ENCODE measurements around the gene NAT9. TPM values are rescaled to one million over a fixed set of nuclear protein-coding genes. Genes with fewer than 3 reads are reported as not detected.

NAT9 gene
- polyA plus RNA-seq, 2 of the 4 experiments (the other 2 are of a cell fraction), result 43.4 to 71.4 TPM

DNA sequence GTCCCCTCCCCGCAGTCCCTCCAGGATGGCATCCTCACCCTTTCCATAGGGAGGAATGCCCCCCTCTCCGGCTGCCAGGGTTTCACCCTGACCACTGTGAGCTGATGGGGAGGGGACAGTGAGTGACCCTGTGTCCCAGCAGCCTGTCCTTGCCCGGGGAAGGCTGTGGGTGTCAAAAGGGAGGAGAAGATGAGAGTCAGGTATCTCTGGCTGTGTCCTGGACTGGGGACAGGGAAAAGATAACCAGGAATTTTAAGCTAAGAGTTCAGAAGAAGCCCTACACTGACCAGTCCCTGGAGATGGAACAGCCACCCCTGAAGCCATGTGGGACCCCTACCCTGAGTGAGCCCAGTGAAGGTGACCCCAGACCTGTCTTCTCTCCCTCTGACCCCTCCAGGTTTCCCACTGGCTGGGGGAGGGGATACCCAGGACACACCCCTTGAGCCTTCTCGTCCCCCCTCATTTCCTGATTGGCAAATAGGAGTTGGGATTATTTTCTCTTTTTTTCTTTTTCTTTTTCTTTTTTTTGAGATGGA, 11.3 kb downstream of the NAT9 start (continued):
- TF ChIP-seq EHF (CRISPR knock-in tag; IDR thresholded peaks at IDR 0.05) (no peak), MAFK (IDR thresholded peaks at IDR 0.05; ENCODE audit: partially characterized antibody) (no peak), RCOR1 (IDR thresholded peaks at IDR 0.05; ENCODE audit: low read depth, low read length) (no peak), MYC (IDR thresholded peaks at IDR 0.05; ENCODE audit: borderline replicate concordance, low read length) (no peak), HOXB5 (CRISPR knock-in tag; IDR thresholded peaks at IDR 0.05) (no peak)
- TF ChIP-seq, protein P1, sequence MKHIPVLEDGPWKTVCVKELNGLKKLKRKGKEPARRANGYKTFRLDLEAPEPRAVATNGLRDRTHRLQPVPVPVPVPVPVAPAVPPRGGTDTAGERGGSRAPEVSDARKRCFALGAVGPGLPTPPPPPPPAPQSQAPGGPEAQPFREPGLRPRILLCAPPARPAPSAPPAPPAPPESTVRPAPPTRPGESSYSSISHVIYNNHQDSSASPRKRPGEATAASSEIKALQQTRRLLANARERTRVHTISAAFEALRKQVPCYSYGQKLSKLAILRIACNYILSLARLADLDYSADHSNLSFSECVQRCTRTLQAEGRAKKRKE (CRISPR knock-in tag; IDR thresholded peaks at IDR 0.05; ENCODE audit: low read depth), result no peak

DNA sequence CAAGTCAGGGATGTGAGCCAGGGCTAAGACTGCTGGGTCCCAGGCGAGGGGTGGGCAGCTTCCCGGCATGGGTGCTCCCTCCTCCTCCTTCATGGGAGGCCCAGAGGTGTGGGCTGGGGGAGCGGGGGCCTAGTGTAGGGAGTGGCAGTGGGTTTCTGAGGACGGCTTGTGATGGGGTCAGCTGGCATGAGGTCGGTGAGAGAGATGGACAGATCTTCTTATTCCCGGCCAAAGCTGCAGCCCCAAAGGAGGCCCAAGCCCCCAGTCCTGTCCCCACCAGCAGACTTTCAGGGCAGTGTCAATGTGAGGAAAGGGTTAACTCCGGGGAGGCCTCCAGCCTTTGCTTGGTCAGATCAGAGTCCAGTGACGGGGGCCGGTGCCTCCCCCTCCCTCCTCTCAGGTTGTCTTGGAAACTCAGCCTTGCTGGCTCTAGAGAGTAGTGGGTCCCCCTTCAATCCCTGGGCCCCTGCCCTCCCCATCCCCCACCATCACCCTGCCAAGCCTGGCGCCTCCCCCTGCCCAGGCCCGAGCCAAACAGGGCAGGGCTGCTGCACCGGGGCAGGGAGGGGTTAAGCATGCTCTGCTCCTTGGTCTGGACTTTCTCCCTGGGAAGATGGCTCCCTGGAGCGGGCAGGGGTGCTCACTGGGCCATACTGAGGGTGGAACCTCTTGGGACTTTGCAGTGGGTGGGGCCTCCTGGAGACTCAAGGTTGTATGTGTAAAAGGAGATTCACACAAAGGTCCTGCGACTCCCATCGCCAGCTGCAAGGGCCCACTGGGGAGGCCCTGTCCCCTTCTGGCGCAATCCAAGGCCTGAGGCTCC, 12.4 kb downstream of the NAT9 start:
- no peak for FAIRE-seq
- peak; percentile 27 to 73 for ATAC-seq
- TF ChIP-seq FOSL2 (IDR thresholded peaks at IDR 0.05) (no peak), FOSL2 (CRISPR knock-in tag; IDR thresholded peaks at IDR 0.05) (no peak), HOXB13 (CRISPR knock-in tag; IDR thresholded peaks at IDR 0.05; ENCODE audit: low read depth) (no peak), NPAS2 (CRISPR knock-in tag; IDR thresholded peaks at IDR 0.05; ENCODE audit: borderline replicate concordance) (no peak), HEYL (CRISPR knock-in tag; IDR thresholded peaks at IDR 0.05) (no peak), PHF8 (IDR thresholded peaks at IDR 0.05; ENCODE audit: borderline replicate concordance, low read depth) (no peak), POLR2AphosphoS2 (conservative IDR thresholded peaks at IDR 0.05; ENCODE audit: low read length) (no peak), MAZ (IDR thresholded peaks at IDR 0.05; ENCODE audit: borderline replicate concordance, low read depth, low read length) (no peak), EHF (CRISPR knock-in tag; IDR thresholded peaks at IDR 0.05) (no peak), ESRRA (IDR thresholded peaks at IDR 0.05; ENCODE audit: borderline replicate concordance, low read length) (no peak), SREBF2 (IDR thresholded peaks at IDR 0.05) (no peak), BCL3 (IDR thresholded peaks at IDR 0.05) (no peak), NR3C1 (IDR thresholded peaks at IDR 0.05) (no peak), JUN (IDR thresholded peaks at IDR 0.05) (no peak), TFCP2L1 (CRISPR knock-in tag; IDR thresholded peaks at IDR 0.05) (no peak), MAFK (IDR thresholded peaks at IDR 0.05; ENCODE audit: partially characterized antibody) (no peak), POLR2A (IDR thresholded peaks at IDR 0.05; ENCODE audit: low read length) (no peak), PBX3 (IDR thresholded peaks at IDR 0.05) (no peak), CEBPB (IDR thresholded peaks at IDR 0.05) (no peak), FOSB (CRISPR knock-in tag; IDR thresholded peaks at IDR 0.05) (no peak)
- TF ChIP-seq, protein P1 (CRISPR knock-in tag; IDR thresholded peaks at IDR 0.05; ENCODE audit: low read depth), result no peak
- CTCF ChIA-PET, result interaction anchor here (1.2 to 53.6 kb wide), 8 partner anchors 6 to 106 kb away, joined by 3 to 1302 read pairs (median 8); partner anchors contain the start of genes FDXR, GRIN2C, NAT9 and NHERF1
- peak in 1 of 2 experiments; percentile 70 for DNase-seq (ENCODE audit: low read depth in 1 of 2, low spot score in 1 of 2)
- Histone ChIP-seq H3K27ac (peak overlapping the region; percentile 54 to 79), H3K4me3 (no peak overlapping the region), H3K9me3 (no peaks in the 10 kb centered on the region), H3K4me2 (peak overlapping the region; percentile 66), H3K4me1 (peaks cover 67% of the 10 kb centered on the region)
- WGBS (ENCODE audit: missing lambda C conversion rate), result 59% methylated on average over 10 of the region's 16 CpGs
- POLR2A ChIA-PET, result interaction anchor here (1.3 kb wide), 1 partner anchor 13 kb away, joined by 5 read pairs; the partner anchor contains the start of gene NAT9

Measured in A549 (cell line).